Loucy (cell line): ENCODE results near the gene SRC.

Experiments used
- H2AFZ ChIP-seq: fragments of 200-600 bp; sonication (generic); 2 replicates; pipeline ENCODE4 v1.6.0; 2016; ENCODE audit warnings: antibody characterized with exemption, mild to moderate bottlenecking, low read length, moderate library complexity
- H3F3A ChIP-seq: fragments of 200-600 bp; 2 replicates; pipeline ENCODE4 v1.6.0; 2016; ENCODE audit warnings: antibody characterized with exemption, low read depth, mild to moderate bottlenecking
- H3K27me3 ChIP-seq: fragments of 200-600 bp; sonication (generic); 2 replicates; pipeline ENCODE4 v1.6.1; 2014; ENCODE audit warnings: low read length, mild to moderate bottlenecking; ENCODE audit not compliant: insufficient read depth, poor library complexity, severe bottlenecking
- H3K36me3 ChIP-seq: fragments of 200-600 bp; sonication (generic); 2 replicates; pipeline ENCODE4 v1.6.1; 2016; ENCODE audit warnings: low read length; ENCODE audit not compliant: insufficient read depth
- H3K4me1 ChIP-seq: fragments of 200-600 bp; sonication (generic); 2 replicates; pipeline ENCODE4 v1.5.1; 2014; ENCODE audit warnings: low read length, mild to moderate bottlenecking; ENCODE audit not compliant: insufficient read depth, poor library complexity, severe bottlenecking
- H3K4me2 ChIP-seq: fragments of 200-600 bp; sonication (generic); 2 replicates; pipeline ENCODE4 v1.6.0; 2014; ENCODE audit warnings: antibody characterized with exemption, low read length, low read depth, mild to moderate bottlenecking; ENCODE audit not compliant: poor library complexity, severe bottlenecking
- H3K4me3 ChIP-seq: fragments of 200-600 bp; sonication (generic); 2 replicates; pipeline ENCODE4 v1.5.1; 2014; ENCODE audit warnings: low read length, mild to moderate bottlenecking, mixed read lengths; ENCODE audit not compliant: poor library complexity, severe bottlenecking
- H3K79me2 ChIP-seq: fragments of 200-600 bp; sonication (generic); 2 replicates; pipeline ENCODE4 v1.6.1; 2014; ENCODE audit warnings: low read length; ENCODE audit not compliant: insufficient read depth
- H3K9ac ChIP-seq: fragments of 200-600 bp; sonication (generic); 2 replicates; pipeline ENCODE4 v1.6.0; 2014; ENCODE audit warnings: mild to moderate bottlenecking, low read depth, low read length, moderate library complexity; ENCODE audit not compliant: poor library complexity, severe bottlenecking
- H3K9me2 ChIP-seq: fragments of 200-600 bp; sonication (generic); replicated peaks from 2 replicates; pipeline ENCODE4 v1.6.1; 2016; ENCODE audit warnings: low read depth, low read length, mixed read lengths
- H3K9me3 ChIP-seq: fragments of 200-600 bp; sonication (generic); 2 replicates; pipeline ENCODE4 v1.6.1; 2014; ENCODE audit warnings: mild to moderate bottlenecking, antibody characterized with exemption, low read length, low read depth; ENCODE audit not compliant: insufficient read depth
- H4K20me1 ChIP-seq: fragments of 200-600 bp; sonication (generic); 2 replicates; pipeline ENCODE4 v1.6.0; 2014; ENCODE audit warnings: antibody characterized with exemption, low read length, mild to moderate bottlenecking; ENCODE audit not compliant: insufficient read depth, poor library complexity, severe bottlenecking
- EZH2phosphoT487 ChIP-seq: fragments of 200-600 bp; IDR thresholded peaks from 2 replicates; pipeline ENCODE4 v1.6.1; 2018; ENCODE audit warnings: antibody characterized with exemption, mild to moderate bottlenecking, moderate library complexity, borderline replicate concordance
- TF ChIP-seq, protein P1 (sequence below): fragments of 200-600 bp; sonication (generic); conservative IDR thresholded peaks from 2 replicates; pipeline ENCODE4 v1.5.1; 2014; ENCODE audit warnings: mild to moderate bottlenecking, antibody characterized with exemption, low read length

SRC gene

DNA sequence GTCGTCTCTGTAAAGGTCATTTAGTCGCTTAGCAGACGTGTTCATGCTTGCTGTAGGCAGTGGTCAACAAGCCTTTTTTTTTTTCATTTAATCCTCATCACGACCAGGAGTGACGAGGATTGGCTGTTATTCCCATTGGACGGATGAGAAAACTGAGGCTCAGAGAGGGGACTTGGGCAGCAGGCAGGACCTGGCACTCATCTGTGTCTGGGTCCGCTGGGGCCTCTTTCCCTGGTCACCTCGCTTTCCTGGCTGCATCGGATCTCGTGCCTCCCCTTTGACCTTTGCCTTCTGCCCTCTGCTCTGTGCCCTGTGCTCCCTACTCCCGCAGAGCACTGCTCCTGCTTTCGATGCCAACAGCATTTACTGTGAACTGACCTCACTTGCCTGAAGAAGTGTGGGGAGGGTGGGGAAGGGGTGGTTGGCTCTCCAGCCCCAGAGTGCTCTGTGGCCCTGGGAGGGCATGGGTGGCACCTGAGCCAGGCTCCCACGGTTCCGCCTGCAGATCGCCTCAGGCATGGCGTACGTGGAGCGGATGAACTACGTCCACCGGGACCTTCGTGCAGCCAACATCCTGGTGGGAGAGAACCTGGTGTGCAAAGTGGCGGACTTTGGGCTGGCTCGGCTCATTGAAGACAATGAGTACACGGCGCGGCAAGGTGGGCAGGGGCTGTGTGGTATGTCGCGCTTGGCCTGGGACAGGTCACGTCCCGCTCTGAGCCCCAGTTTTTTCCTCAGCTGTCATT is 56.2 kb downstream of the SRC start:
- Histone ChIP-seq H3K9me3 (no peaks in the 10 kb centered on the region), H3K9ac (no peak overlapping the region), H3K9me2 (no peaks in the 10 kb centered on the region), H2AFZ (no peak overlapping the region), H3K4me1 (no peaks in the 10 kb centered on the region), H3K4me2 (no peak overlapping the region), H4K20me1 (no peaks in the 10 kb centered on the region), H3F3A (no peaks in the 10 kb centered on the region), H3K27me3 (no peaks in the 10 kb centered on the region), H3K36me3 (no peaks in the 10 kb centered on the region), H3K79me2 (no peaks in the 10 kb centered on the region), H3K4me3 (no peak overlapping the region)
- TF ChIP-seq, protein P1, sequence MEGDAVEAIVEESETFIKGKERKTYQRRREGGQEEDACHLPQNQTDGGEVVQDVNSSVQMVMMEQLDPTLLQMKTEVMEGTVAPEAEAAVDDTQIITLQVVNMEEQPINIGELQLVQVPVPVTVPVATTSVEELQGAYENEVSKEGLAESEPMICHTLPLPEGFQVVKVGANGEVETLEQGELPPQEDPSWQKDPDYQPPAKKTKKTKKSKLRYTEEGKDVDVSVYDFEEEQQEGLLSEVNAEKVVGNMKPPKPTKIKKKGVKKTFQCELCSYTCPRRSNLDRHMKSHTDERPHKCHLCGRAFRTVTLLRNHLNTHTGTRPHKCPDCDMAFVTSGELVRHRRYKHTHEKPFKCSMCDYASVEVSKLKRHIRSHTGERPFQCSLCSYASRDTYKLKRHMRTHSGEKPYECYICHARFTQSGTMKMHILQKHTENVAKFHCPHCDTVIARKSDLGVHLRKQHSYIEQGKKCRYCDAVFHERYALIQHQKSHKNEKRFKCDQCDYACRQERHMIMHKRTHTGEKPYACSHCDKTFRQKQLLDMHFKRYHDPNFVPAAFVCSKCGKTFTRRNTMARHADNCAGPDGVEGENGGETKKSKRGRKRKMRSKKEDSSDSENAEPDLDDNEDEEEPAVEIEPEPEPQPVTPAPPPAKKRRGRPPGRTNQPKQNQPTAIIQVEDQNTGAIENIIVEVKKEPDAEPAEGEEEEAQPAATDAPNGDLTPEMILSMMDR, result no peak
- TF ChIP-seq EZH2phosphoT487, result no peak

DNA sequence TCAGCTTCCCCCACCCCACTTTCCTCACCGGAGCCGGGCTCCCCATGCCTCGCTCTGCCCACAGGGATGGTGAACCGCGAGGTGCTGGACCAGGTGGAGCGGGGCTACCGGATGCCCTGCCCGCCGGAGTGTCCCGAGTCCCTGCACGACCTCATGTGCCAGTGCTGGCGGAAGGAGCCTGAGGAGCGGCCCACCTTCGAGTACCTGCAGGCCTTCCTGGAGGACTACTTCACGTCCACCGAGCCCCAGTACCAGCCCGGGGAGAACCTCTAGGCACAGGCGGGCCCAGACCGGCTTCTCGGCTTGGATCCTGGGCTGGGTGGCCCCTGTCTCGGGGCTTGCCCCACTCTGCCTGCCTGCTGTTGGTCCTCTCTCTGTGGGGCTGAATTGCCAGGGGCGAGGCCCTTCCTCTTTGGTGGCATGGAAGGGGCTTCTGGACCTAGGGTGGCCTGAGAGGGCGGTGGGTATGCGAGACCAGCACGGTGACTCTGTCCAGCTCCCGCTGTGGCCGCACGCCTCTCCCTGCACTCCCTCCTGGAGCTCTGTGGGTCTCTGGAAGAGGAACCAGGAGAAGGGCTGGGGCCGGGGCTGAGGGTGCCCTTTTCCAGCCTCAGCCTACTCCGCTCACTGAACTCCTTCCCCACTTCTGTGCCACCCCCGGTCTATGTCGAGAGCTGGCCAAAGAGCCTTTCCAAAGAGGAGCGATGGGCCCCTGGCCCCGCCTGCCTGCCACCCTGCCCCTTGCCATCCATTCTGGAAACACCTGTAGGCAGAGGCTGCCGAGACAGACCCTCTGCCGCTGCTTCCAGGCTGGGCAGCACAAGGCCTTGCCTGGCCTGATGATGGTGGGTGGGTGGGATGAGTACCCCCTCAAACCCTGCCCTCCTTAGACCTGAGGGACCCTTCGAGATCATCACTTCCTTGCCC is 57.4 kb downstream of the SRC start:
- no peak overlapping the region for H3K4me2 ChIP-seq

DNA sequence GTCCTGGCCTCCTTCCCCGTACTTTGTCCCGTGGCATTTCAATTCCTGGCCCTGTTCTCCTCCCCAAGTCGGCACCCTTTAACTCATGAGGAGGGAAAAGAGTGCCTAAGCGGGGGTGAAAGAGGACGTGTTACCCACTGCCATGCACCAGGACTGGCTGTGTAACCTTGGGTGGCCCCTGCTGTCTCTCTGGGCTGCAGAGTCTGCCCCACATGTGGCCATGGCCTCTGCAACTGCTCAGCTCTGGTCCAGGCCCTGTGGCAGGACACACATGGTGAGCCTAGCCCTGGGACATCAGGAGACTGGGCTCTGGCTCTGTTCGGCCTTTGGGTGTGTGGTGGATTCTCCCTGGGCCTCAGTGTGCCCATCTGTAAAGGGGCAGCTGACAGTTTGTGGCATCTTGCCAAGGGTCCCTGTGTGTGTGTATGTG is 58.5 kb downstream of the SRC start:
- Histone ChIP-seq H3K4me2 (no peak overlapping the region), H3K27me3 (no peaks in the 10 kb centered on the region), H3F3A (no peaks in the 10 kb centered on the region), H3K4me3 (no peak overlapping the region), H3K36me3 (no peaks in the 10 kb centered on the region), H3K9me2 (no peaks in the 10 kb centered on the region), H3K4me1 (peaks cover 6% of the 10 kb centered on the region), H2AFZ (no peak overlapping the region), H3K9me3 (no peaks in the 10 kb centered on the region), H3K9ac (no peak overlapping the region), H4K20me1 (no peaks in the 10 kb centered on the region), H3K79me2 (no peaks in the 10 kb centered on the region)
- no peak for TF ChIP-seq EZH2phosphoT487
- TF ChIP-seq, protein P1, result no peak

More for the DNA sequence above, 57.4 kb downstream of the SRC start:
- H3F3A ChIP-seq, result no peaks in the 10 kb centered on the region
- H2AFZ ChIP-seq, result no peak overlapping the region
- H3K9ac ChIP-seq, result no peak overlapping the region
- no peaks in the 10 kb centered on the region for H3K9me2 ChIP-seq
- no peaks in the 10 kb centered on the region for H3K4me1 ChIP-seq
- H3K36me3 ChIP-seq, result no peaks in the 10 kb centered on the region
- H3K9me3 ChIP-seq, result no peaks in the 10 kb centered on the region
- no peak overlapping the region for H3K4me3 ChIP-seq
- no peaks in the 10 kb centered on the region for H3K27me3 ChIP-seq
- H4K20me1 ChIP-seq, result no peaks in the 10 kb centered on the region
- TF ChIP-seq, protein P1, result no peak
- TF ChIP-seq EZH2phosphoT487, result no peak
- H3K79me2 ChIP-seq, result no peaks in the 10 kb centered on the region
